CD14-positive monocyte (primary cell): ENCODE results near the gene TEKTIP1. TPM values are rescaled to one million over a fixed set of nuclear protein-coding genes. Genes with fewer than 3 reads are reported as not detected.

Experiments used
- DNase-seq, 3 donors: peaks; one replicate each; pipeline ENCODE4 v3.0.0-alpha.2; 2011 to 2022
- H2AFZ ChIP-seq: 2 replicates; pipeline ENCODE4 v1.6.0; 2012; ENCODE audit warnings: mild to moderate bottlenecking, low read depth, low read length, inconsistent platforms; ENCODE audit not compliant: insufficient read depth, poor library complexity, severe bottlenecking
- H3K27ac ChIP-seq, 2 donors: 1 replicate in 1 of 2; 2 replicates in 1 of 2; pipeline ENCODE4 v1.5.1; 2012 to 2013; ENCODE audit warnings: low read length in 2 of 2, control low read depth in 1 of 2, inconsistent platforms in 1 of 2, low read depth in 1 of 2, mild to moderate bottlenecking in 1 of 2
- H3K27me3 ChIP-seq, 2 donors: one replicate each; pipeline versions ENCODE4 v1.6.0 to v1.6.1; 2011 to 2013; ENCODE audit warnings: low read length in 2 of 2; ENCODE audit not compliant: control insufficient read depth in 2 of 2, insufficient read depth in 2 of 2
- H3K36me3 ChIP-seq, 2 donors: replicated peaks in 1 of 2; 1 replicate in 1 of 2; 2 replicates in 1 of 2; pipeline versions ENCODE4 v1.5.1 to v1.6.1; 2012 to 2013; ENCODE audit warnings: low read length in 2 of 2, control low read depth in 1 of 2, inconsistent platforms in 1 of 2, mild to moderate bottlenecking in 1 of 2; ENCODE audit not compliant: insufficient read depth in 2 of 2, control insufficient read depth in 1 of 2
- H3K4me1 ChIP-seq, 2 donors: 1 replicate in 1 of 2; 2 replicates in 1 of 2; pipeline versions ENCODE4 v1.5.1 to v1.6.1; 2012 to 2013; ENCODE audit warnings: low read length in 2 of 2, control low read depth in 1 of 2, inconsistent platforms in 1 of 2, mild to moderate bottlenecking in 1 of 2, moderate library complexity in 1 of 2; ENCODE audit not compliant: insufficient read depth in 2 of 2, control insufficient read depth in 1 of 2
- H3K4me2 ChIP-seq: replicated peaks from 2 replicates; pipeline ENCODE3; 2012; ENCODE audit warnings: low read length, moderate library complexity, mild to moderate bottlenecking; ENCODE audit not compliant: poor library complexity, severe bottlenecking; ENCODE audit errors: extremely low read depth
- H3K4me3 ChIP-seq, 3 experiments: fragments of 200-600 bp in 1 of 3; sonication (generic) in 1 of 3; replicated peaks in 1 of 3; 1 replicate in 2 of 3; 2 replicates in 1 of 3; pipeline ENCODE4 v1.5.1; 2011 to 2013; ENCODE audit warnings: low read length in 3 of 3, mild to moderate bottlenecking in 3 of 3, control low read depth in 2 of 3, low read depth in 2 of 3, inconsistent platforms in 1 of 3, moderate library complexity in 1 of 3
- H3K79me2 ChIP-seq: 2 replicates; pipeline ENCODE4 v1.6.0; 2012; ENCODE audit warnings: mild to moderate bottlenecking, control low read depth, inconsistent platforms, low read length, moderate library complexity; ENCODE audit not compliant: insufficient read depth
- H3K9ac ChIP-seq: 2 replicates; pipeline ENCODE4 v1.6.0; 2017; ENCODE audit warnings: low read length, mild to moderate bottlenecking; ENCODE audit not compliant: insufficient read depth, poor library complexity, severe bottlenecking
- H3K9me3 ChIP-seq, 2 donors: replicated peaks in 1 of 2; 1 replicate in 1 of 2; 2 replicates in 1 of 2; pipeline versions ENCODE4 v1.5.1 to v1.6.1; 2012 to 2013; ENCODE audit warnings: low read length in 2 of 2, control low read depth in 1 of 2; ENCODE audit not compliant: control insufficient read depth in 1 of 2, insufficient read depth in 1 of 2
- H4K20me1 ChIP-seq: 2 replicates; pipeline ENCODE4 v1.6.0; 2012; ENCODE audit warnings: mild to moderate bottlenecking, low read length, control low read depth, moderate library complexity; ENCODE audit not compliant: insufficient read depth
- H3K27ac Mint-ChIP-seq, 7 donors: one replicate each; pipeline ENCODE4 v1.8.0; 2020; ENCODE audit warnings: mild to moderate bottlenecking in 7 of 7, mixed read lengths in 7 of 7, moderate library complexity in 6 of 7, inconsistent platforms in 2 of 7
- H3K27me3 Mint-ChIP-seq, 3 donors: one replicate each; pipeline ENCODE4 v1.8.0; 2021 to 2022; ENCODE audit warnings: low read depth in 3 of 3, mild to moderate bottlenecking in 3 of 3, mixed read lengths in 3 of 3, moderate library complexity in 3 of 3, inconsistent platforms in 1 of 3
- H3K36me3 Mint-ChIP-seq, 2 donors: one replicate each; pipeline ENCODE4 v1.8.0; 2020; ENCODE audit warnings: mixed read lengths in 2 of 2, inconsistent platforms in 1 of 2, mild to moderate bottlenecking in 1 of 2
- H3K4me1 Mint-ChIP-seq: one replicate; pipeline ENCODE4 v1.8.0; 2020; ENCODE audit warnings: mild to moderate bottlenecking, mixed read lengths
- H3K4me3 Mint-ChIP-seq, 2 donors: one replicate each; pipeline ENCODE4 v1.8.0; 2020; ENCODE audit warnings: mild to moderate bottlenecking in 2 of 2, mixed read lengths in 2 of 2, moderate library complexity in 1 of 2
- H3K9me3 Mint-ChIP-seq, 7 donors: one replicate each; pipeline ENCODE4 v1.8.0; 2020 to 2022; ENCODE audit warnings: mixed read lengths in 7 of 7, mild to moderate bottlenecking in 6 of 7, moderate library complexity in 6 of 7, inconsistent platforms in 2 of 7
- CTCF ChIP-seq: fragments of 200-600 bp; IDR thresholded peaks from one replicate; pipeline ENCODE4 v1.8.0; 2022; ENCODE audit warnings: antibody characterized with exemption, mild to moderate bottlenecking
- WGBS: methylation state at CpG from one replicate; pipeline ENCODE4 v1.1.5; 2013; ENCODE audit warnings: missing lambda C conversion rate; ENCODE audit not compliant: insufficient coverage; 5-methylcytosine and 5-hydroxymethylcytosine counted together
- intact Hi-C, 2 donors: fragments of 100-400 bp; cut with micrococcal nuclease; formaldehyde crosslinking; loops; one replicate each; pipeline versions ENCODE4 v1.15.0 to v1.15.1; 2023
- polyA minus RNA-seq: library from RNA; depleted of rRNA, polyadenylated mRNA; stranded (reverse); fragments of >200 nt; gene quantifications from 2 replicates; pipeline ENCODE4 v1.2.3, GENCODE V29; 2012
- polyA plus RNA-seq, 3 donors: library from polyadenylated mRNA; depleted of rRNA in 1 of 3; unstranded in 2 of 3; stranded (reverse) in 1 of 3; fragments of 300-500 nt in 2 of 3; fragments of >200 nt in 1 of 3; fragmentation: Illumina TruSeq in 2 of 3; gene quantifications; 1 replicate in 2 of 3; 2 replicates in 1 of 3; pipeline ENCODE4 v1.2.3, GENCODE V29; 2012 to 2021
- total RNA-seq, 12 experiments: library from RNA in 1 of 12; stranded (reverse) in 1 of 12; fragments of 120-200 nt in 1 of 12; gene quantifications; one replicate each; pipeline ENCODE4 v1.2.4 and lab custom pipeline; 2013 to 2026; ENCODE audit warnings: mixed read lengths in 6 of 12, inconsistent platforms in 1 of 12

The TEKTIP1 gene
- total RNA-seq (2013) = 0.52 TPM
- polyA plus RNA-seq = 1 to 10 TPM in 1 of 3 donors, not detected in 2; 1.8 TPM
- not detected in 2 replicates for polyA minus RNA-seq
- total RNA-seq (lab: John Stamatoyannopoulos, UW) = 0.12 to 1.8 (median 0.45) reads per million in 11 experiments

DNA sequence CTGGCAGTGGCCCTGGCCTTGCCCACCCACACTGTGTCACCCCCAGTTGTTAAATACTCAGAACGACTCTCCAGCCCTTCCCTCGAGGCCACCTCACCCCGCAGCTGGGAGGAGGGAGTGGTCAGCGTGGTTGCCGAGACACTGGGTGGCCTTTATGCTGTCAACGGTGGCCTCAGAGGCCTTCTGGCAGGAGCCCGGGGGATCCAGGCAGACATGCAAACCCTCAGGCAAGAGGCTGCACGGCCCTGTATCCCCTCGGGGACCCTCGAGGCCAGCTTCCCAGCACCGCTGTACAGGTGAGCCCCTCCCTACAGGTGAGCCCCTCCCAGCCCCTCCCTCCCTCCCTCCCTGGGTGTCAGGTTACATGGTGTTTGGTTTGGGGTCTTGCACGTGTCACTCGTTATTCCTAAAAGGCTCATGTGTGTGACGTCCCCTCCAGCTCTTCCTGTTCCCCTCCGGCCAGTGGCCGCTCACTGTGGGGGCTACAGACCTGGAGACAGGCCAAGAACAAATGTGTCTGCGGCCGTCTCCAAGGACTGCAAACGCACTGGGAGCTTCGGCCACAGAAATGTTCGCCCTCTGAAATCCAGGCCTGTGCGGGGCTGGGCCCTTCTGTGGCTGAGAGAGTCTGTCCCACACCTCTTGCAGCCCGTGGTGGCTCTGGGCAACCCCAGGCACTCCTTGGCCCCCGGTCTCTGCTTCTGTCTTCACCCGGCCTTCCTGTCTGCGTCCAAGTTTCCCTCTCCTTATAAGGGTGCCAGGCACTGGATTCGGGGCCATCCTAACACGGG, at the start of gene TEKTIP1:
Gene TEKTIP1 (plus strand): TSS at position 210 of the 791 bp plus-strand sequence. CDS start 4 bp downstream, at position 214.
- Histone ChIP-seq H3K36me3 (peaks cover 31 to 49% of the 10 kb centered on the region in 2 donors), H3K4me1 (peaks cover 0 to 5% of the 10 kb centered on the region in 2 donors), H4K20me1 (peaks cover 63% of the 10 kb centered on the region), H3K27me3 (no peaks in the 10 kb centered on the region), H3K79me2 (no peaks in the 10 kb centered on the region), H3K9ac (no peak within 1 kb of the TSS), H2AFZ (no peak within 1 kb of the TSS), H3K27ac (peak within 1 kb of the TSS in 1 of 2 donors; percentile 32), H3K4me2 (no peak within 1 kb of the TSS), H3K4me3 (no peak within 1 kb of the TSS), H3K9me3 (no peaks in the 10 kb centered on the region)
- H3K36me3 Mint-ChIP-seq = peaks cover 20 to 51% of the 10 kb centered on the region in 2 donors
- H3K9me3 Mint-ChIP-seq = peaks cover 0 to 5% (median 2%) of the 10 kb centered on the region in 7 donors
- peaks cover 0 to 1% (median 0%) of the 10 kb centered on the region in 3 donors for H3K27me3 Mint-ChIP-seq
- TF ChIP-seq CTCF = no peak
- intact Hi-C loops = no loop called here
- no peak within 1 kb of the TSS for H3K4me3 Mint-ChIP-seq
- no peak for DNase-seq
- H3K4me1 Mint-ChIP-seq = peaks cover 13% of the 10 kb centered on the region
- WGBS = 84% methylated on average over 19 of the region's 28 CpGs
- peak within 1 kb of the TSS in 6 of 7 donors; percentile 3 to 77 (median 67) for H3K27ac Mint-ChIP-seq

DNA sequence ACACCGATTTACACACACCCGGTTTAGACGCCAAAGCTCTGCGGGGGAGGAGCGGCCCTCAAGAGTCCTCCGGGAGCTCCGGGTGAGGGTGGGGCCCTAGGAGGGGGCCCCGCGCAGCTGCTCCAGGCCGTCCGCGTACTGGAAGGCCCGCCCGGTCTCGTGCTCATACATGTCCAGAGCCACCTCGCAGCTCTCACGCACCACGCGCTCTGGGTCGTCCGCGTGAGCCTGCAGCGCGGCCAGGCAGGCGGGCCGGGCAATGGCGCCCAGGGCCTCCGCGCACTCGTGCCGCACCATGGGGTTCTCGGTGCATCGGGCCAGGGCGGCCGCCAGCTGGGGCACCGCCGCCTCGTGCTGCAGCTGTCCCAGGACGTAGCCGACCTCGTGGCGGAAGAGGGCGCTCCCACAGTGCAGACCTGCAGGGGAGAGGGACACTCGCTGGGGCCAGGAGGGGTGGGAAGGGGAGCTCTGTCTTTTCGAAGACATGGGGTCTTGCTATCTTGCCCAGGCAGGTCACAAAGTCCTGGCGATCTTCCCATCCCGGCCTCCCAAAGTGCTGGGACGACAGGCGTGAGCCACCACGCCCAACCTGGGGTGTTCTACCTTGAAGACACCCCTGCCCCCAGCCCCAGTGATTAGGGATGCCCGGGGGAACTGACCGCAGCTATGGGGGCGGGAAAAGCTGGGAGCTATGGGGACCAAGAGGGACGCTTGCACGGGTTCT, 47.4 kb upstream of the TEKTIP1 start:
- no peaks in the 10 kb centered on the region for H3K9me3 Mint-ChIP-seq
- no peak for TF ChIP-seq CTCF
- no peak overlapping the region for H3K9ac ChIP-seq
- H3K36me3 Mint-ChIP-seq = peaks cover 36 to 50% of the 10 kb centered on the region in 2 donors
- intact Hi-C loops = no loop called here
- H3K4me1 ChIP-seq = no peaks in the 10 kb centered on the region
- DNase-seq = no peak
- no peak overlapping the region for H3K27ac Mint-ChIP-seq
- no peak overlapping the region for H3K27ac ChIP-seq
- H3K4me1 Mint-ChIP-seq = no peaks in the 10 kb centered on the region
- H2AFZ ChIP-seq = no peak overlapping the region
- peaks cover 1 to 5% (median 2%) of the 10 kb centered on the region in 3 donors for H3K27me3 Mint-ChIP-seq
- H3K27me3 ChIP-seq = no peaks in the 10 kb centered on the region
- H3K4me3 ChIP-seq = no peak overlapping the region
- peaks cover 34 to 56% of the 10 kb centered on the region in 2 donors for H3K36me3 ChIP-seq
- WGBS = 98% methylated on average over 52 of the region's 55 CpGs
- H3K9me3 ChIP-seq = no peaks in the 10 kb centered on the region
- no peak overlapping the region for H3K4me2 ChIP-seq
- no peaks in the 10 kb centered on the region for H4K20me1 ChIP-seq
- H3K79me2 ChIP-seq = no peaks in the 10 kb centered on the region
- no peak overlapping the region for H3K4me3 Mint-ChIP-seq
